ENCODE results near the gene LIMCH1.

DNA sequence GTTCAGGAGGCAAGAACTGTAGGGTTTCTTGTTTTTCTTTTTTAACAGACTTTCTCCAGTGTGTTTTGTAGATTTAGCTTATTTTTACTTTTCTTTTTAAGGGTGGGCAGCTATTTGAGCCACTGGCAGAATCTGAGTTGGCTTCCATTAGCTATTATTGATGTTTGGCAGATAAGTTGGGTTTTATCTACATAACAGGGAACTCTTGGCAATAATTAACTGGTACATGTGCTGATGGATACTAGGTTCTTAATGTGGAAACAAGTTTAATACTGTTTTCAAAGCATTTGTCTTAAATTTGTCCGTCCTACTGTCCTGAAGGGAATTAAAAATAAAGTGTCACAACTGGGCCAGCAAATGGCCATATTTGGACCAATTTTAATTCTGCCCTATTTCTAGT lies 130.1 kb downstream of the LIMCH1 start:
- TF ChIP-seq CTCF (IDR thresholded peaks at IDR 0.05; ENCODE audit: insufficient read depth, low read depth, low read length) (no peak), EZH2 (IDR thresholded peaks at IDR 0.05; ENCODE audit: insufficient read depth, low read length) (no peak)
